ENCODE results near the gene WNT3A. TPM values are rescaled to one million over a fixed set of nuclear protein-coding genes. Genes with fewer than 3 reads are reported as not detected.

Gene WNT3A
- total RNA-seq, 1 experiment from 2014 or later: 1.0 TPM

GRCh38 chr1:228108742-228109072 lies 101.9 kb downstream of the WNT3A start:
- ATAC-seq (peak; percentile 5), DNase-seq (no peak)
- no peaks in the 10 kb centered on the region for H3F3A ChIP-seq (ENCODE audit: low read length, unreplicated experiment)
- peak overlapping the region; percentile 91 for H3K9ac ChIP-seq (ENCODE audit: low read length)
- peak overlapping the region; percentile 31 for H3K27ac ChIP-seq (ENCODE audit: low read length)
- intact Hi-C loops (cut with micrococcal nuclease): loop anchor here (1.0 to 10.0 kb wide), 3 partner anchors 32 to 544 kb away; partner anchors contain the start of genes GUK1 and ZNF678
- peaks cover 28% of the 10 kb centered on the region for H3K79me2 ChIP-seq (ENCODE audit: low read length)
- peaks cover 25% of the 10 kb centered on the region for H3K4me1 ChIP-seq (ENCODE audit: insufficient read depth, low read length)
- H3K9me3 ChIP-seq (ENCODE audit: low read length): no peaks in the 10 kb centered on the region
- H4K20me1 ChIP-seq (ENCODE audit: low read length): no peaks in the 10 kb centered on the region
- peaks cover 17% of the 10 kb centered on the region; the same call in 1 of the 2 replicates for H3K36me3 ChIP-seq (ENCODE audit: low read depth, low read length)
- peak overlapping the region; percentile 96 for H2AFZ ChIP-seq (ENCODE audit: low read length)
- no peaks in the 10 kb centered on the region for H3K27me3 ChIP-seq (ENCODE audit: low read length)
- ChIA-PET POLR2A (ENCODE audit: unreplicated experiment) (no interaction called here), CTCF (no interaction called here)
- no peak for TF ChIP-seq EZH2phosphoT487 (IDR thresholded peaks at IDR 0.05; ENCODE audit: borderline replicate concordance, low read length)
- H3K4me2 ChIP-seq (ENCODE audit: low read length): peak overlapping the region; percentile 86
- H3K4me3 ChIP-seq (ENCODE audit: low read length): peak overlapping the region; percentile 87
- H3K9me2 ChIP-seq (replicated peaks; ENCODE audit: low read length): no peaks in the 10 kb centered on the region
- BruUV-seq (replicated peaks): TSS peak; percentile 72

- Histone ChIP-seq H3K4me2 (ENCODE audit: low read length) (peak within 1 kb of the TSS; percentile 86), H3K4me3 (ENCODE audit: low read length) (peak within 1 kb of the TSS; percentile 87), H3K27ac (ENCODE audit: low read length) (peak within 1 kb of the TSS; percentile 31), H4K20me1 (ENCODE audit: low read length) (no peaks in the 10 kb centered on the region), H3K9ac (ENCODE audit: low read length) (peak within 1 kb of the TSS; percentile 91), H3K36me3 (ENCODE audit: low read depth, low read length) (peaks cover 17% of the 10 kb centered on the region; the same call in 1 of the 2 replicates), H3F3A (ENCODE audit: low read length, unreplicated experiment) (no peaks in the 10 kb centered on the region), H3K27me3 (ENCODE audit: low read length) (no peaks in the 10 kb centered on the region), H3K9me2 (replicated peaks; ENCODE audit: low read length) (no peaks in the 10 kb centered on the region), H3K79me2 (ENCODE audit: low read length) (peaks cover 24% of the 10 kb centered on the region), H2AFZ (ENCODE audit: low read length) (peak within 1 kb of the TSS; percentile 96), H3K9me3 (ENCODE audit: low read length) (no peaks in the 10 kb centered on the region), H3K4me1 (ENCODE audit: insufficient read depth, low read length) (peaks cover 19% of the 10 kb centered on the region)
- intact Hi-C loops (cut with micrococcal nuclease): loop anchor here (1.0 to 10.0 kb wide), 3 partner anchors 31 to 545 kb away; partner anchors contain the start of genes GUK1 and ZNF678
- ATAC-seq (peak; percentile 86), DNase-seq (peak; percentile 100)
- TF ChIP-seq, protein P1, sequence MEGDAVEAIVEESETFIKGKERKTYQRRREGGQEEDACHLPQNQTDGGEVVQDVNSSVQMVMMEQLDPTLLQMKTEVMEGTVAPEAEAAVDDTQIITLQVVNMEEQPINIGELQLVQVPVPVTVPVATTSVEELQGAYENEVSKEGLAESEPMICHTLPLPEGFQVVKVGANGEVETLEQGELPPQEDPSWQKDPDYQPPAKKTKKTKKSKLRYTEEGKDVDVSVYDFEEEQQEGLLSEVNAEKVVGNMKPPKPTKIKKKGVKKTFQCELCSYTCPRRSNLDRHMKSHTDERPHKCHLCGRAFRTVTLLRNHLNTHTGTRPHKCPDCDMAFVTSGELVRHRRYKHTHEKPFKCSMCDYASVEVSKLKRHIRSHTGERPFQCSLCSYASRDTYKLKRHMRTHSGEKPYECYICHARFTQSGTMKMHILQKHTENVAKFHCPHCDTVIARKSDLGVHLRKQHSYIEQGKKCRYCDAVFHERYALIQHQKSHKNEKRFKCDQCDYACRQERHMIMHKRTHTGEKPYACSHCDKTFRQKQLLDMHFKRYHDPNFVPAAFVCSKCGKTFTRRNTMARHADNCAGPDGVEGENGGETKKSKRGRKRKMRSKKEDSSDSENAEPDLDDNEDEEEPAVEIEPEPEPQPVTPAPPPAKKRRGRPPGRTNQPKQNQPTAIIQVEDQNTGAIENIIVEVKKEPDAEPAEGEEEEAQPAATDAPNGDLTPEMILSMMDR (conservative IDR thresholded peaks at IDR 0.05; ENCODE audit: low read depth, low read length): peak; percentile 37; the same call in 1 of the 2 replicates
- TF ChIP-seq EZH2phosphoT487 (IDR thresholded peaks at IDR 0.05; ENCODE audit: borderline replicate concordance, low read length): no peak
- ChIA-PET CTCF (interaction anchor here (1.0 to 1.4 kb wide), 2 partner anchors 22 to 110 kb away, joined by 3 to 10 read pairs; no protein-coding TSS in a partner anchor), POLR2A (ENCODE audit: unreplicated experiment) (no interaction called here)
- no TSS peak for BruUV-seq (replicated peaks)
Observed at GRCh38 chr1:228109073-228109961, 102.5 kb downstream of the WNT3A start, which contains the start of gene MRPL55. TSS of gene MRPL55 (minus strand) at chr1:228109299. CDS start at chr1:228108260, 1,039 bp downstream.

DNA sequence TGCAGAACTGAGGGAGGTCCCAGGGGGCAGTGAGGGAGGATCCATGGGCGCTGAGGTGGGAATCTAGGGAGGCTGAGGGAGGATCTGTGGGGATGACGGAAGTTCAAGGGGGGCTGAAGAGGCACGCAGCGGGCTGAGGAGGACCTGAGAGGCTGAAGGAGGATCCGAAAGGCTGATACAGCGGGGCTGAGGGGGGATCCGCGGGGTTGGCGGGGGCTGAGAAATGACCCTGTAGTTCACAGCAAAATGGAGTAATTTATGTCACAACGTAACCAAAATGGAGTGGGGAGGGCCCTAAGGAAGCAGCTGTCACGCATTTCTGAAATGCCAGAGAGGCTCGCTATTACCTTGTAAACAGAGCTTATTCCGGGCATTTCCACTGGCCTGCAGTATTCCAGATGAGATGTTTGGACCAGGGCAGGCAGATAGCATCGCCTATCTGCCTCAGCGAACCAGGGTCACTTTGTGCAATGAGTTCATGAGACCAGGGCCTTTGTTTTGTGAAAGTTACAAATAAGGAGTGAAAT lies 103.2 kb downstream of the WNT3A start:
- H3K9ac ChIP-seq (ENCODE audit: low read length): peak overlapping the region; percentile 91
- H2AFZ ChIP-seq (ENCODE audit: low read length): peak overlapping the region; percentile 96
- H3K36me3 ChIP-seq (ENCODE audit: low read depth, low read length): peaks cover 17% of the 10 kb centered on the region; the same call in 1 of the 2 replicates
- no peaks in the 10 kb centered on the region for H3K9me2 ChIP-seq (replicated peaks; ENCODE audit: low read length)
- POLR2A ChIA-PET (ENCODE audit: unreplicated experiment): interaction anchor here (0.8 kb wide), 1 partner anchor 322 kb away, joined by 3 read pairs; no protein-coding TSS in a partner anchor
- CTCF ChIA-PET: interaction anchor here (1.0 to 1.4 kb wide), 2 partner anchors 21 to 110 kb away, joined by 3 to 10 read pairs; no protein-coding TSS in a partner anchor
- peak overlapping the region; percentile 87 for H3K4me3 ChIP-seq (ENCODE audit: low read length)
- DNase-seq (peak; percentile 30), ATAC-seq (peak; percentile 2)
- no peaks in the 10 kb centered on the region for H4K20me1 ChIP-seq (ENCODE audit: low read length)
- peak overlapping the region; percentile 86 for H3K4me2 ChIP-seq (ENCODE audit: low read length)
- TSS peak; percentile 35 for BruUV-seq (replicated peaks)
- H3F3A ChIP-seq (ENCODE audit: low read length, unreplicated experiment): no peaks in the 10 kb centered on the region
- H3K4me1 ChIP-seq (ENCODE audit: insufficient read depth, low read length): peaks cover 17% of the 10 kb centered on the region
- intact Hi-C loops (cut with micrococcal nuclease): loop anchor here (1.0 to 10.0 kb wide), 3 partner anchors 30 to 545 kb away; partner anchors contain the start of genes GUK1 and ZNF678
- H3K27ac ChIP-seq (ENCODE audit: low read length): no peak overlapping the region
- H3K9me3 ChIP-seq (ENCODE audit: low read length): no peaks in the 10 kb centered on the region
- H3K27me3 ChIP-seq (ENCODE audit: low read length): no peaks in the 10 kb centered on the region
- peaks cover 24% of the 10 kb centered on the region for H3K79me2 ChIP-seq (ENCODE audit: low read length)
- TF ChIP-seq EZH2 (IDR thresholded peaks at IDR 0.05; ENCODE audit: low read length, unreplicated experiment) (no peak), EZH2phosphoT487 (IDR thresholded peaks at IDR 0.05; ENCODE audit: borderline replicate concordance, low read length) (no peak)
- TF ChIP-seq, protein P1 (conservative IDR thresholded peaks at IDR 0.05; ENCODE audit: low read depth, low read length): no peak

Measured in PC-3 (cell line).